DND-41 (cell line): ENCODE measurements around the gene CNTN6.

Experiments used
- CTCF ChIP-seq: IDR thresholded peaks from 2 replicates; pipeline ENCODE4 v1.5.1; 2012; ENCODE audit warnings: borderline replicate concordance, low read length, moderate library complexity, mild to moderate bottlenecking; ENCODE audit not compliant: poor library complexity, severe bottlenecking; ENCODE audit errors: extremely low read depth
- EZH2 ChIP-seq: IDR thresholded peaks from 3 replicates; pipeline ENCODE4 v1.6.1; 2012; ENCODE audit warnings: borderline replicate concordance, low read depth, mild to moderate bottlenecking, moderate library complexity, low read length, inconsistent platforms; ENCODE audit not compliant: severe bottlenecking

DNA sequence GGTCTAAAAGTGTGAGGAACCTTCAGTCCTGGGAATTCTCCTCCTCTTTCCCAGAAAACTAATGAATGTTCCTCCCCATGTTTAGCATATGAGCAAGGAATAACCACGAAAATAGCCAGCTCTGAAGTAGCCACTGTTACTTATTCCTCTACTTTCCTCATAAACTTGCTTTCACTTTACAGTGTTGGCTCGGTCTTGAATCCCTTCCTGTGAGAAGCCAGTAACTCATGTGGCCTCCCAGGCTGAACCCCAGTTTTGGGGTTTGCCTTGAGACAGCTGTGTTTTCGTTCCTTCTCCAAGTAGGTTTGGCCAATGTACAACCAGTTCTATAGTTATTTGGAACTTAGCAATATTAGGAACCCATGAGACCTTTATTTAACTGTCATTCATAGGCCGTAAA is 195.0 kb downstream of the CNTN6 start:
- no peak for TF ChIP-seq CTCF
- no peak for TF ChIP-seq EZH2
